ENCODE results near the gene CFAP73.
A peak's percentile ranks its signal among the peaks of the same experiment; 100 is the strongest.
"Not testable (repeated sequence)": the region's sequence is repeated elsewhere in the genome, so short reads cannot be mapped to it uniquely, and the experiment has no call there.

The CFAP73 gene

DNA sequence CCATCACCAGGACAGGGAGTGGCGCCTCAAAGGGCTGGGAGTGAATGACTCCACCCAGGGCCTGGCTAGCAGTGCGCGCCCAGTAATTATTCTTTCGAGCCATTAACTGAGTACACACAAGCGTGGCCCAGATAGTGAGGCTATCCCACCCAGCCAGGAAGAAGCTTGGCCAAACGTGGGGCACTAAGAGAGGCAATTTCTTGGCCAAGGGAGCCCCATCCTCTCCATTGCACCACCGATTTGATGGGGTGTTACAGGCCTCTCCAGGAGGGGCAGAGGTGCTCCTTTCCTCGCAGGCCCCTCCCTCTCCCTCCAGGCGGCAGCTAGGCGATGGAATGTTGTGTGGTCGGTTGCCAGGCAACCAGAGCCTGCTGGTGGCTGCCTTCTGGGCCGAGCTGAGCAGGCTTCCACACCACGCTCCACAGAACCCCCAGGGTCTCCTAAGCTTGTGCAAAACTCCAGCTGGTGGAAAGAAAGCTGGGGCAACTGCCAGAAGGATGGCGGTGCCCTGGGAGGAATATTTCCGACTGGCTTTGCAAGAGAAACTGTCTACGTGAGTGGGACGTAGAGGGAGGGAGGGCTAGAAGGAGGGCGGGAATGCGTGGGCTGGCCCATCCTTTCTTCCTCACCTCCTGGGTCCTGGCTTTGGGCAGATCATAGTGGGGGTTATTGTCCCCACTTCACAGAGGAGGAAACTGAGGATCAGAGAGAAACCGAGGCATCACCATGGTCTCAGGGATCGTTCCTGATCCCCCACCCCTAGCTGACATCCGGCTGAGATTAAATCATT lies at the start of gene CFAP73:
Gene CFAP73, plus strand, starts transcription at position 364 of the 790 bp plus-strand sequence. Its CDS starts 134 bp downstream, at position 498.
- DNase-seq, result peak; percentile 95

- DNase-seq, result no peak
Measured at GRCh38 chr12:113099764-113100163, 49.8 kb upstream of the CFAP73 start.

DNA sequence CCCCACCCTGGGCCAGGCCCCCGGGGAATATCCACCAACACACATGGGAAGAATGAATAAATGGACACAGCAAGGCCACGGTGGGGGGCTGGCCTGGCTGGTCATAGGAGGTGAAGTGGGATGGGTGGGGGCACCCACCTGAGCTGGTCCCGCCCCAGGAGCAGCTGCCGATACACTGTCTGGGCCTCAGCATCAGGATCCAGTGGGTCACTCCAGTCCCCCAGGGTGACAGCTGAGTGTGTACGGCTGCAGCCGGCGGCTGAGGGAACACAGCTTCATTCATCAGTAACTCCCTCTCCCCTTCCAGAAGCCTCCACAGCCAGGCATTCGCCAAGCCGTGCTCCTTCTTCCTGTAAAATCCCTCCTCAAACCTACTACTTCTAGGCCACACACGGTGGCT lies 47.8 kb upstream of the CFAP73 start:
- no peak for DNase-seq

DNA sequence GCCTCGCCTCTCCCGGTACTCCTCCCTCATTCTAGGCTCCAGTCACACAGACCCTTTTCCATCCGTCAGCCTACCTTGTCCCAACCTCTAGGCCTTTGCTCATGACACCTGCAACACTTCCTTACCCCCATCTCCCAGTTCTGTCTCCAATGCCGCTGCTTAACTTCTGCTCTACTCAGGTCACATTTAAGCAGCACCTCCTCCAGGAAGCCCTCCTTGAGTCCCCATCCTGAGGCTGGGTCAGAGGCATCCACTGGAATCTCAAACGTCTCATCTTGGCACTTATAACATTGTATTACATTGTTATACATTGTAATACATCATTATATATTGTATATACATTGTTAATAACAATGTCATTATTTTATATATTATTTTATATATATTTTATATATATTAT lies 46.7 kb upstream of the CFAP73 start:
- no peak for DNase-seq

DNA sequence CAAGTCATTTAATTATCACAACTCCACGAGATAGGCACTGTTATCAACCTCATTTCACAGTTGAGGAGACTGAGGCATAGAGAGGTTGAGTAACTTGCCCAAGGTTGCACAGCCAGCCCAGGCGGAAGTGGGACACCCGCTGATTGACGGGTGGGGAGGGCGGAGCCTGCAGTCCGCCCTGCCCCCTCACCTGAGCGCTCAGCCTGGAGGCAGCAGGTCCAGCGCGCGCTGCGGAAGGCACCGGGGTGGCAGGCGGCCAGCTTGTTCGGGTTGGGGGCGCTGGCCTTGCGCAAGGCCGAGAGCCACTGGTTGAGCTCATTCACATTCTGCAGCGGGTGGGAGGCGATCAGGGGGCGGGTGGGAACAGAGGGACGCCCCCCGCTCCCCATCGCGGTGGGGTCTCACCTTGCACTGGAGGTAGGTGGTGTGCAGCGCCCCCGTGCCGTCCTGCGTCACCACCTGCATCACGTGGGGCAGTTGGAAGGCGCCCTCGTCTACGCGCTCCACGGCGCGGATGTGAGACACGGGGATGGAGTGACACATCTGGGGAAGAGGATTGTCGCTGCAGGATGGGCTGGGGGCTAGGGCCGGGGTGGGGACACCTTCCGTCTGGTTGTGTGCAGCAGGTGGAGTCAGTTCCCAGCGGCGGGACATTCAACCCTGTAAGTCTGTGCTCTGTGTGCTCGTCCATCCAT lies 45.6 kb upstream of the CFAP73 start:
- DNase-seq, result no peak

- DNase-seq, result no peak
Measured at GRCh38 chr12:113104953-113105510, 44.5 kb upstream of the CFAP73 start.

- no peak for DNase-seq
Measured at GRCh38 chr12:113105606-113106271, 43.8 kb upstream of the CFAP73 start.

DNA sequence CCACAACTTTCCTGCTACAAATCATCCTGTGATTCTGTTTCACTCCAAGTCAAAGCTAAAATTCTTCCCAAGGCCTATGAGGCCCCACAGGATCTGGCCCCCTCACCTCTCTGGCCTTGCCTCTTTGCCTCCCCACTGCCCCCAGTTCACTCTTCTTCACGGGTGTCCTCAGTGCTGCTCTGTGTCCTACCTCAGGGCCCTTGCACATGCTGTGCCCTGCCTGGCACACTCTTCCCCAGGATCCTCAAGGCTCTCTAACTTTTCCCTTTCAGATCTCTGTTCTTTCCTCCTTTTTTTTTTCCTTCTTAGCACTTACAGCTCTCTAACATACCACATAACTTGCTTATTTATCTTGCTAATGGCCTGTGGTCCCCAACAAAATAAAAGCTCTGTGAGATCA lies 43.2 kb upstream of the CFAP73 start:
- DNase-seq, result no peak

DNA sequence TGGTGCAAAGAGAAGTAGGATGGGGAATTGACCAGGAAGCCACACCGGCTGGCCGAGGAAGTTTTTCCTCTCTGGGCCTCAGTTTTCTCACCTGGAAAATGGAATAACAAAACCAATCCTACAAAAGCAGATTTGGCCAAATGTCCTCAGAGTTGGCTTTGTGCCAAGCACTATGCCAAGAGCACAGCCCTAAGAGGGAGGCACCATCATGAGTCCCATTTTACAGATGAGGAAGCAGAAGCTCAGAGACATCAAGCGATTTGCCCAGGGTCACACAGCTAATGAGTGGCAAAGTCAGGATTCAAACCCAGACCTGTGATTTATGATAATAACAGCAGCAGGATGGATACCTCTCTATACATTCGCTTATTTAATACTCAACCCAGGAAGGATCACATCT lies 41.2 kb upstream of the CFAP73 start:
- no peak for DNase-seq

GRCh38 chr12:113109360-113109759 lies 40.2 kb upstream of the CFAP73 start:
- DNase-seq, result no peak

DNA sequence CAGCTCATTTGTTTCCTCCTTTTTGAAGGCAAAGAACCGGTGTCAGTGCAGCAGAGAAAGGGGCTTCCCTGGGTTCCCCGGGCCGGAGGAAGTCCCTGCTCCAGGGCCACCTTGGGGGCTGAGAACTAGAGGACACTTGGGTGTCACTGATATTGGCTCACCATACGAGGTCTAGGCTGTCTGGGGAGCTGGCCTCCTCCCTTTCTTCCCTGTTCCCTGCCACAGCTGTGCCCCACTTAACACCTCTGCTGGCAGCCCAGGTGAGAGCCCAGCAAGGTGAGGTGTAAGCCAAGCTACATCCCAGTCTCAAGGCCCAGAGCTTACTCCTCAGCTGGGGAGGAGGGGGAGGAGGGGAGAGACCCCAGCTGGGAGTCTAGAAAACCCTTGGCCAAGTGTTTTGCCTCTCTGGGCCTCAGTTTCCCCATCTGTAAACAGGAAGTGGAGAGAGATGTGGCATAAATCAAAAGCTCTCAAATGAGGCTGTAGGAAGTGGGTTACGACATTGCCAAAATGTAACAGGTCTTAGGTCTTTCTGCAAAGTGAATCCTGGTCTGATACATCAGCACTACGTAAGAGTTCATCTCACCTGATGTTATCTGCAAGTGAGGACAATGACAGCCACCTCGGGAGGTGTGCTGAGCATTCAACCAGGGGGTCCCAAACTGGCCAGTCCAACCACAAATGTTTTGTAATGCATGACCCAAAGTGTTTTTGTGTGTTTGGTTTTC lies 39.5 kb upstream of the CFAP73 start:
- no peak for DNase-seq

DNA sequence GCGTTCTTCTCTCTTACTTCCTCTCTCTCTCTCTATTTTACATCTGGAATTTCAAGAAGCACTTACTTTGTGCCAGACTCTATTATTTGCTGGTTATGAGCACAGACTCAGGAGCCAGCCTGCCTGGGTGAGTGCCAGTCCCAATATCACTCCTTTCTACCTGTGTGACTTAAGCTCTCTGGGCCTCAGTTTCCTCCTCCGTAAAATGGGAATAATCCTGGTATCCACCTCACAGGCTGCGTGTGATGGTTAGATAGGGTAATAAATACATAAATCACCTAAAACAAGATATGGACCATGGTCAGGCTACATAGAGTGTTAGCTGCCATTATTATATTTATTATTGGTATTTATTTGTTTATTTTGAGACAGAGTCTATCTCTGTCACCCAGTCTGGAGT lies 38.3 kb upstream of the CFAP73 start:
- DNase-seq, result no peak

DNA sequence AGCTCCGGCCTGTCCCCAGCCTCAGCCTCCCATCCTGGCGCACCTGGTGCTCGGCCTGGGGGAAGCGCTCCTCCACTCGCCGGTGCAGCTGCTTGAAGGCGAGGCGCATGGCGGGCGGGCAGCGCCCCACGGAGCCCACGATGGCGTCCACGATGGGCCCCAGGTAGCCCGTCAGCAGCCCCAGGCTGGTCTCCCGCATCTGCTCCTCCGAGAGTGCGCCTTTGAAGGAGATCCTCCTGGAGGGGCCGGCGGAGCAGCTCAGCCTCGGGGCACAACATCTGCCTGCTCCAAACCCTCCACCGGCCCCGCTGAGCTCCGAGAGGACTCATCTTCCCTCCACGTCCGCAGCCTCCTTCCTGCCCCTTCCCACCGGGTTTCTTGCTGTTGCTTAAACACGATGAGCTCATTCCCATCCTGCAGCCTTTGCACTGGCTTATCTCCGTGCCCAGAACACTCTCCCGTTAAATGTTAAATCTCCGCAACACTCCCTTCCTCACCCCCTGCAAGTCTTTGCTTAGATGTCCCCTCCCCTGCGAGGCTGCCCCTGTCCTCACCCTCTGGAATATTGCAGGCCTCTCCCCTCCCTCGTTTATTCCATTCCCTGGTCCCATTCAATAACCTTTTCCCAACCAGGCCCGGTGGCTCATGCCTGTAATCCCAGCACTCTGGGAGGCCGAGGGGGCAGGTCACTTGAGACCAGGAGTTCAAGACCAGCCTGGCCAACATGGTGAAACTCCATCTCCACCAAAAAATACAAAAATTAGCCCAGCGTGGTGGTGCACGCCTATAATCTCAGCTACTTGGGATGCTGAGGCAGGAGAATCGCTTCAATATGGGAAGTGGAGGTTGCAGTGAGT lies 37.3 kb upstream of the CFAP73 start:
- no peak for DNase-seq

- DNase-seq, result no peak
Measured at GRCh38 chr12:113113397-113113796, 36.1 kb upstream of the CFAP73 start.

GRCh38 chr12:113114447-113115178 lies 34.9 kb upstream of the CFAP73 start:
- no peak for DNase-seq

- DNase-seq, result no peak
Measured at GRCh38 chr12:113115455-113116126, 33.9 kb upstream of the CFAP73 start.

GRCh38 chr12:113116875-113117274 lies 32.6 kb upstream of the CFAP73 start:
- no peak for DNase-seq

- DNase-seq, result not testable (repeated sequence)
Measured at GRCh38 chr12:113117684-113118083, 31.8 kb upstream of the CFAP73 start.

- no peak for DNase-seq
Measured at GRCh38 chr12:113118142-113118541, 31.4 kb upstream of the CFAP73 start.

DNA sequence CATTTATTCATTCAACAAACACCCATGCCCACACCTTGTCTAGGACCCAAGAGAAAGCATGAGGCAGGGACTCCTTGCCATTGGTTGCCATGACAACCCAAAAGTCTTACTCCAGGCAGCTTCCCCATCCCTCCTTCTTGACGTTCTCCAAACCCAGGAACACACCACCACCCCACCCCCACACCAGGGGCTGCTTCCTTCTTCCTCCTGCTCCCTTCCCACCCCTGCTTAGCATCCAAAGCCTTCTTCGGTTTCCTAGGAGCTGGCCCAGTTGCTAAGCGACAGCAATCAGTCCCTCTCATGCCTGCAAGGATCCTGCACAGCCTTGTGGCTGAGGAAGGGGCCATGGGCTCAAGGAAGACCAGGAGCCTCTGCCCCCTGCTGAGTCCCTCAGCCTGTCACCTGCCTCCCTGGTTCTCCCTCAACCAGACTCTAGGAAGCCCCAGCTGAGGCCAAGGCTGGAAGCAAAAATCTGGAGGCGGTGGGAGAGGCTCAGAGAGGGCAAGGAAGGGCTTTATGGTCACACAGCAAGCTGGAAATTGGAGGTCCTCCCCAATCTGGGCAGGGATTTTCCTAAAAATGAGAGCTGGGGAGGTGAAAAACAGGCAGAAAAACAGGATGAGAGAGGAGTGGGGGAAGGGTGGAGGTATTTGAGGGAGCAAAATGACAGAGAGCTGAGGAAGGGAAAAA lies 29.4 kb upstream of the CFAP73 start:
- DNase-seq, result no peak

Data from eye (tissue), 1 donor.